Uterus (tissue), 4 donors: ENCODE measurements around the gene EML6. TPM values are rescaled to one million over a fixed set of nuclear protein-coding genes. Genes with fewer than 3 reads are reported as not detected.

Experiments
- DNase-seq, 2 donors: peaks; one replicate each; pipeline ENCODE4 v3.0.0-alpha.2; 2019 to 2020
- H3K27ac ChIP-seq, 2 donors: fragments of 200-600 bp; sonication (generic); 1 replicate in 1 of 2; 2 replicates in 1 of 2; pipeline ENCODE4 v1.5.1; 2016 to 2018
- H3K27me3 ChIP-seq, 2 donors: fragments of 200-600 bp; sonication (generic); one replicate each; pipeline ENCODE4 v1.5.1; 2018 to 2019; ENCODE audit warnings: control low read depth in 1 of 2
- H3K36me3 ChIP-seq, 2 donors: fragments of 200-600 bp; sonication (generic); one replicate each; pipeline ENCODE4 v1.5.1; 2019; ENCODE audit warnings: control low read depth in 1 of 2
- H3K4me1 ChIP-seq, 2 donors: fragments of 200-600 bp; sonication (generic); one replicate each; pipeline ENCODE4 v1.5.1; 2018 to 2019; ENCODE audit warnings: control low read depth in 1 of 2
- H3K4me3 ChIP-seq, 2 donors: fragments of 200-600 bp; sonication (generic); 1 replicate in 1 of 2; 2 replicates in 1 of 2; pipeline ENCODE4 v1.5.1; 2018 to 2019; ENCODE audit warnings: mild to moderate bottlenecking in 1 of 2
- H3K9me3 ChIP-seq, 2 donors: fragments of 200-600 bp; sonication (generic); one replicate each; pipeline ENCODE4 v1.5.1; 2019; ENCODE audit warnings: control low read depth in 1 of 2
- CTCF ChIP-seq, 4 experiments: fragments of 200-600 bp in 2 of 4; fragments of 450-650 bp in 2 of 4; sonication (generic) in 2 of 4; IDR thresholded peaks; one replicate each; pipeline ENCODE4 v1.5.1; 2016 to 2019; ENCODE audit warnings: antibody characterized with exemption in 4 of 4, mild to moderate bottlenecking in 2 of 4, moderate library complexity in 1 of 4
- POLR2A ChIP-seq, 2 donors: fragments of 450-650 bp; IDR thresholded peaks; one replicate each; pipeline ENCODE4 v1.6.1; 2016; ENCODE audit warnings: antibody characterized with exemption in 2 of 2, mild to moderate bottlenecking in 1 of 2, moderate library complexity in 1 of 2
- intact Hi-C: fragments of 100-400 bp; cut with DNase I; formaldehyde crosslinking; loops from one replicate; pipeline ENCODE4 v1.15.1; 2023; ENCODE audit warnings: low total_unique reads
- total RNA-seq, 4 donors: library from RNA; depleted of rRNA in 3 of 4; stranded (reverse); fragments of >200 nt in 3 of 4; gene quantifications; one replicate each; pipeline versions ENCODE4 v1.1.0 to v1.2.4, GENCODE V29; 2014 to 2023
- donor health status: DM: yes; HTN: yes; CAD: no.

Gene EML6
- total RNA-seq, 4 donors from 2014 or later = 0.26 to 2.4 (median 1.5) TPM

GRCh38 chr2:54704688-54705605, 18.5 kb upstream of the EML6 start:
- H3K36me3 ChIP-seq = no peaks in the 10 kb centered on the region
- no peak overlapping the region for H3K4me3 ChIP-seq
- no peaks in the 10 kb centered on the region for H3K4me1 ChIP-seq
- intact Hi-C loops = loop anchor here (10.0 kb wide), 1 partner anchor 180 kb away; no protein-coding TSS in a partner anchor
- TF ChIP-seq CTCF (IDR thresholded peaks at IDR 0.05) (peak; percentile 65 to 85 (median 67)), POLR2A (IDR thresholded peaks at IDR 0.05) (no peak)
- no peak overlapping the region for H3K27ac ChIP-seq
- no peaks in the 10 kb centered on the region for H3K9me3 ChIP-seq
- no peaks in the 10 kb centered on the region for H3K27me3 ChIP-seq
- DNase-seq = no peak

GRCh38 chr2:54706622-54707021, 16.8 kb upstream of the EML6 start:
- Histone ChIP-seq H3K27me3 (no peaks in the 10 kb centered on the region), H3K36me3 (no peaks in the 10 kb centered on the region), H3K4me1 (no peaks in the 10 kb centered on the region), H3K9me3 (no peaks in the 10 kb centered on the region), H3K4me3 (no peak overlapping the region), H3K27ac (no peak overlapping the region)
- intact Hi-C loops = loop anchor here (10.0 kb wide), 1 partner anchor 182 kb away; no protein-coding TSS in a partner anchor
- no peak for DNase-seq
- TF ChIP-seq CTCF (IDR thresholded peaks at IDR 0.05) (no peak), POLR2A (IDR thresholded peaks at IDR 0.05) (no peak)

DNA sequence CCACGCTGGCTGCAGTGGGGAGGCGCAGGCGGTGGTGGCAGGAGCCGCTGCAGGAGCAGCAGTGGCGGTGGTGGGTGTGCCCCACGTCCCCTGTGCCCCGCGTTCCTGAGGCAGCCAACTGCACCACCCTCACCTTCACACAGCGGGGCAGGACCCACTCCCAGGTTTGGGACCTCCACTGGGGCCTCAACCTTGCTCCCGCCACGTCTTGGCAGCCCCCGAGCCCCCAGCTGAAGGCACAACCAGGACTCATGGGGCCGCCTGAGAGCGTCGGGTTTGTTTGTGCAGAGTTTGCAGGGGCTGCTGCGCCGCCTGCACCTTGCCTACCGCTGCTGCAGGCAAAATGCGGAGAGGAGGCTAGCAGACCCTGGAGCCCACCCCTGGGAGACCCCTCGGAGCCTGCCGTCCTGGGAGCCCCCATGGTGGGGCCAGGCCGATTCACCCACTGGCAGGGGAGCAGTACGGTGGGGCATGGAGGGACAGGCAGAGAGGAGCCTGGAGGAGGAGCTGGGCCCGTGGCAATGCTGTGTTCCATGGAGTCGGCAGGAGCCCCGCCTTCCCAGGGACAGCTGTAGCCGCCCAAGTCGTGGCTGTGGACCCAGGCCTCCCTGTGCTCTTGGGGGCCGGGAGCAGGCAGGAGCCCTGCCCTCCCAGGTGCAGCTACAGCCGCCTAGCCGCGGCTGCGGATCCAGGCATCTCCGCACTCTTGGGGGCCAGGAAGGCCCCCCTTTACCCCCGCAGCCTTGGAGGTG, 14.7 kb upstream of the EML6 start:
- H3K4me1 ChIP-seq = no peaks in the 10 kb centered on the region
- no peaks in the 10 kb centered on the region for H3K27me3 ChIP-seq
- DNase-seq = no peak
- no peaks in the 10 kb centered on the region for H3K36me3 ChIP-seq
- no peak overlapping the region for H3K27ac ChIP-seq
- H3K9me3 ChIP-seq = no peaks in the 10 kb centered on the region
- H3K4me3 ChIP-seq = peak overlapping the region; percentile 4 to 16
- intact Hi-C loops = loop anchor here (10.0 kb wide), 1 partner anchor 184 kb away; no protein-coding TSS in a partner anchor
- no peak for TF ChIP-seq CTCF (IDR thresholded peaks at IDR 0.05)
- TF ChIP-seq POLR2A (IDR thresholded peaks at IDR 0.05) = no peak

GRCh38 chr2:54709336-54709809, 14.1 kb upstream of the EML6 start:
- no peaks in the 10 kb centered on the region for H3K4me1 ChIP-seq
- no peak overlapping the region for H3K27ac ChIP-seq
- no peak for DNase-seq

More at GRCh38 chr2:54709336-54709809, 14.1 kb upstream of the EML6 start:
- intact Hi-C loops = loop anchor here (10.0 kb wide), 1 partner anchor 185 kb away; no protein-coding TSS in a partner anchor
- TF ChIP-seq CTCF (IDR thresholded peaks at IDR 0.05) = no peak
- TF ChIP-seq POLR2A (IDR thresholded peaks at IDR 0.05) = no peak
- Histone ChIP-seq H3K36me3 (no peaks in the 10 kb centered on the region), H3K27me3 (no peaks in the 10 kb centered on the region), H3K9me3 (no peaks in the 10 kb centered on the region), H3K4me3 (peak overlapping the region; percentile 4 to 16)
